BE2C (cell line): Measurements from ENCODE around the gene IL23R.

Source experiments
- DNase-seq: peaks from one replicate; pipeline ENCODE4 v3.0.0-alpha.2; 2020
- H3K27me3 ChIP-seq: fragments of 250-450 bp; sonication (Bioruptor Pico); 2 replicates; pipeline ENCODE4 v1.5.1; 2020; ENCODE audit warnings: mild to moderate bottlenecking
- H3K36me3 ChIP-seq: fragments of 250-450 bp; sonication (Bioruptor Pico); 2 replicates; pipeline ENCODE4 v1.5.1; 2020; ENCODE audit warnings: mild to moderate bottlenecking
- H3K4me1 ChIP-seq: fragments of 250-450 bp; sonication (Bioruptor Pico); 2 replicates; pipeline ENCODE4 v1.5.1; 2020
- H3K4me3 ChIP-seq: 2 replicates; pipeline ENCODE4 v1.5.1; 2011; ENCODE audit warnings: low read depth, low read length
- H3K9me3 ChIP-seq: fragments of 250-450 bp; sonication (Bioruptor Pico); 2 replicates; pipeline ENCODE4 v1.5.1; 2020
- TF ChIP-seq, protein P1 (sequence below): IDR thresholded peaks from 2 replicates; pipeline ENCODE4 v1.5.1; 2012; ENCODE audit warnings: mild to moderate bottlenecking, low read depth, low read length

IL23R gene

GRCh38 chr1:67214420-67215174 lies 48.3 kb downstream of the IL23R start:
- DNase-seq = peak; percentile 10
- Histone ChIP-seq H3K9me3 (no peaks in the 10 kb centered on the region), H3K27me3 (no peaks in the 10 kb centered on the region), H3K4me1 (no peaks in the 10 kb centered on the region), H3K4me3 (no peak overlapping the region), H3K36me3 (no peaks in the 10 kb centered on the region)
- TF ChIP-seq, protein P1, sequence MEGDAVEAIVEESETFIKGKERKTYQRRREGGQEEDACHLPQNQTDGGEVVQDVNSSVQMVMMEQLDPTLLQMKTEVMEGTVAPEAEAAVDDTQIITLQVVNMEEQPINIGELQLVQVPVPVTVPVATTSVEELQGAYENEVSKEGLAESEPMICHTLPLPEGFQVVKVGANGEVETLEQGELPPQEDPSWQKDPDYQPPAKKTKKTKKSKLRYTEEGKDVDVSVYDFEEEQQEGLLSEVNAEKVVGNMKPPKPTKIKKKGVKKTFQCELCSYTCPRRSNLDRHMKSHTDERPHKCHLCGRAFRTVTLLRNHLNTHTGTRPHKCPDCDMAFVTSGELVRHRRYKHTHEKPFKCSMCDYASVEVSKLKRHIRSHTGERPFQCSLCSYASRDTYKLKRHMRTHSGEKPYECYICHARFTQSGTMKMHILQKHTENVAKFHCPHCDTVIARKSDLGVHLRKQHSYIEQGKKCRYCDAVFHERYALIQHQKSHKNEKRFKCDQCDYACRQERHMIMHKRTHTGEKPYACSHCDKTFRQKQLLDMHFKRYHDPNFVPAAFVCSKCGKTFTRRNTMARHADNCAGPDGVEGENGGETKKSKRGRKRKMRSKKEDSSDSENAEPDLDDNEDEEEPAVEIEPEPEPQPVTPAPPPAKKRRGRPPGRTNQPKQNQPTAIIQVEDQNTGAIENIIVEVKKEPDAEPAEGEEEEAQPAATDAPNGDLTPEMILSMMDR = peak; percentile 51

GRCh38 chr1:67216401-67216800 lies 50.1 kb downstream of the IL23R start:
- TF ChIP-seq, protein P1 = no peak
- H3K9me3 ChIP-seq = no peaks in the 10 kb centered on the region
- H3K4me1 ChIP-seq = no peaks in the 10 kb centered on the region
- DNase-seq = no peak
- H3K27me3 ChIP-seq = no peaks in the 10 kb centered on the region
- H3K36me3 ChIP-seq = no peaks in the 10 kb centered on the region
- H3K4me3 ChIP-seq = no peak overlapping the region

- Histone ChIP-seq H3K4me3 (no peak overlapping the region), H3K36me3 (no peaks in the 10 kb centered on the region), H3K4me1 (no peaks in the 10 kb centered on the region), H3K9me3 (no peaks in the 10 kb centered on the region), H3K27me3 (no peaks in the 10 kb centered on the region)
- DNase-seq = no peak
- TF ChIP-seq, protein P1 = no peak
These were observed 51.2 kb downstream of the IL23R start for GRCh38 chr1:67217417-67217816.

- H3K4me3 ChIP-seq = no peak overlapping the region
- TF ChIP-seq, protein P1 = no peak
- DNase-seq = no peak
- no peaks in the 10 kb centered on the region for H3K36me3 ChIP-seq
- H3K4me1 ChIP-seq = no peaks in the 10 kb centered on the region
- no peaks in the 10 kb centered on the region for H3K27me3 ChIP-seq
- H3K9me3 ChIP-seq = no peaks in the 10 kb centered on the region
These were observed 51.7 kb downstream of the IL23R start for GRCh38 chr1:67217938-67218337.

GRCh38 chr1:67224856-67225255 lies 58.6 kb downstream of the IL23R start:
- TF ChIP-seq, protein P1 = no peak
- no peaks in the 10 kb centered on the region for H3K27me3 ChIP-seq

DNA sequence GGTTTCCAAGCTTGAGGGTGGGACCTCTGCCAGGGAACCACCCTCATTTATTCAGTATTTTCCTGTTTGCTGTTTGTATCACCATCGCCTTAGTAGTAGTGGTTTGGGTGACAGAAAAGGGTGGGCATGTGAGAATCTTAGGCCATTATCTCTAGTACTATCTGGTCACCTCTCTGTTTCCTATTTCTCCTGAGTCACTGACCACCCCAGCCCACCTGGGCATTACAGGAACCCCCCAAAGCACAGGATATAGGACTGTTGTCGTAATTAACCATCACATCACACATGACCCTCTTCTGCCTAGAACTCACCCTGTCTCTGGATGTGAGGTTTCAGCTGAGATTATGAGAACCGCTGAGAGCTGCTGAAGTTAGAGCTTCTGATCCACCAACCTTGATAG lies 60.4 kb downstream of the IL23R start:
- Histone ChIP-seq H3K9me3 (no peaks in the 10 kb centered on the region), H3K36me3 (no peaks in the 10 kb centered on the region), H3K27me3 (no peaks in the 10 kb centered on the region), H3K4me1 (no peaks in the 10 kb centered on the region), H3K4me3 (no peak overlapping the region)
- no peak for DNase-seq
- TF ChIP-seq, protein P1 = no peak

More at GRCh38 chr1:67224856-67225255, 58.6 kb downstream of the IL23R start:
- Histone ChIP-seq H3K4me3 (no peak overlapping the region), H3K9me3 (no peaks in the 10 kb centered on the region), H3K36me3 (no peaks in the 10 kb centered on the region), H3K4me1 (no peaks in the 10 kb centered on the region)
- no peak for DNase-seq
